Thoracic aorta (tissue), 2 donors: Measurements from ENCODE around the gene ASIC2. TPM values are rescaled to one million over a fixed set of nuclear protein-coding genes. Genes with fewer than 3 reads are reported as not detected.

Experiments used
- ATAC-seq: fragments of 150-250 bp; one replicate; pipeline ENCODE4 v1.8.0; 2017; ENCODE audit warnings: low read depth; ENCODE audit not compliant: insufficient number of reproducible peaks, low FRiP score
- DNase-seq: peaks from one replicate; pipeline ENCODE4 v3.0.0-alpha.2; 2020; ENCODE audit warnings: low spot score
- H3K27ac ChIP-seq, 2 donors: fragments of 200-600 bp; sonication (generic); 1 replicate in 1 of 2; 2 replicates in 1 of 2; pipeline ENCODE4 v1.5.1; 2016; ENCODE audit warnings: mild to moderate bottlenecking in 2 of 2, moderate library complexity in 2 of 2
- H3K27me3 ChIP-seq: fragments of 200-600 bp; sonication (generic); replicated peaks from 2 replicates; pipeline ENCODE4 v1.6.0; 2016; ENCODE audit warnings: mild to moderate bottlenecking; ENCODE audit not compliant: insufficient read depth
- H3K36me3 ChIP-seq: fragments of 200-600 bp; sonication (generic); one replicate; pipeline ENCODE4 v1.5.1; 2016
- H3K4me1 ChIP-seq, 2 donors: fragments of 200-600 bp; sonication (generic); 1 replicate in 1 of 2; 2 replicates in 1 of 2; pipeline versions ENCODE4 v1.5.1 to v1.6.0; 2016; ENCODE audit warnings: low read depth in 2 of 2, mild to moderate bottlenecking in 1 of 2; ENCODE audit not compliant: control insufficient read depth in 1 of 2
- H3K4me3 ChIP-seq: fragments of 200-600 bp; sonication (generic); 2 replicates; pipeline ENCODE4 v1.5.1; 2016; ENCODE audit warnings: mild to moderate bottlenecking
- H3K9me3 ChIP-seq: fragments of 200-600 bp; sonication (generic); 2 replicates; pipeline ENCODE4 v1.5.1; 2016
- CTCF ChIP-seq: fragments of 200-600 bp; sonication (generic); IDR thresholded peaks from one replicate; pipeline ENCODE4 v1.5.1; 2019; ENCODE audit warnings: antibody characterized with exemption
- total RNA-seq, 2 donors: library from RNA; depleted of rRNA; stranded (reverse); fragments of >200 nt; gene quantifications; one replicate each; pipeline versions ENCODE4 v1.1.0 to v1.2.3, GENCODE V29; 2016

The ASIC2 gene
- total RNA-seq, 2 donors from 2014 or later = 0.54 to 1.1 TPM

- no peak for TF ChIP-seq CTCF
- DNase-seq = no peak
- Histone ChIP-seq H3K9me3 (no peaks in the 10 kb centered on the region), H3K27ac (no peak overlapping the region), H3K4me3 (no peak overlapping the region), H3K36me3 (no peaks in the 10 kb centered on the region), H3K4me1 (no peaks in the 10 kb centered on the region), H3K27me3 (no peaks in the 10 kb centered on the region)
- ATAC-seq = no peak
Measured at GRCh38 chr17:33096161-33096560, 196.9 kb downstream of the ASIC2 start.

GRCh38 chr17:33091271-33091670 is 201.8 kb downstream of the ASIC2 start:
- no peaks in the 10 kb centered on the region for H3K36me3 ChIP-seq
- no peaks in the 10 kb centered on the region for H3K4me1 ChIP-seq
- no peaks in the 10 kb centered on the region for H3K27me3 ChIP-seq
- no peak overlapping the region for H3K4me3 ChIP-seq
- TF ChIP-seq CTCF = no peak
- H3K9me3 ChIP-seq = no peaks in the 10 kb centered on the region
- DNase-seq (no peak), ATAC-seq (no peak)
- H3K27ac ChIP-seq = no peak overlapping the region

GRCh38 chr17:33090806-33091205 is 202.3 kb downstream of the ASIC2 start:
- no peaks in the 10 kb centered on the region for H3K4me1 ChIP-seq
- no peaks in the 10 kb centered on the region for H3K27me3 ChIP-seq

GRCh38 chr17:33086878-33087277 is 206.2 kb downstream of the ASIC2 start:
- no peak for DNase-seq
- Histone ChIP-seq H3K4me3 (no peak overlapping the region), H3K27me3 (no peaks in the 10 kb centered on the region), H3K27ac (no peak overlapping the region), H3K4me1 (no peaks in the 10 kb centered on the region), H3K36me3 (no peaks in the 10 kb centered on the region), H3K9me3 (no peaks in the 10 kb centered on the region)
- no peak for TF ChIP-seq CTCF
- no peak for ATAC-seq

More at GRCh38 chr17:33090806-33091205, 202.3 kb downstream of the ASIC2 start:
- no peak for TF ChIP-seq CTCF
- ATAC-seq = no peak
- H3K4me3 ChIP-seq = no peak overlapping the region
- no peaks in the 10 kb centered on the region for H3K36me3 ChIP-seq
- H3K9me3 ChIP-seq = no peaks in the 10 kb centered on the region
- no peak overlapping the region for H3K27ac ChIP-seq
- no peak for DNase-seq

GRCh38 chr17:33086041-33086440 is 207.1 kb downstream of the ASIC2 start:
- no peak overlapping the region for H3K4me3 ChIP-seq

More at GRCh38 chr17:33086041-33086440, 207.1 kb downstream of the ASIC2 start:
- no peaks in the 10 kb centered on the region for H3K4me1 ChIP-seq
- DNase-seq (no peak), ATAC-seq (no peak)
- H3K27me3 ChIP-seq = no peaks in the 10 kb centered on the region
- H3K9me3 ChIP-seq = no peaks in the 10 kb centered on the region
- TF ChIP-seq CTCF = no peak
- H3K36me3 ChIP-seq = no peaks in the 10 kb centered on the region
- no peak overlapping the region for H3K27ac ChIP-seq
